ENCODE results near the gene TRA2B. TPM values are rescaled to one million over a fixed set of nuclear protein-coding genes. Genes with fewer than 3 reads are reported as not detected.

The TRA2B gene
- total RNA-seq, 2 experiments from 2014 or later: 549 to 585 TPM

DNA sequence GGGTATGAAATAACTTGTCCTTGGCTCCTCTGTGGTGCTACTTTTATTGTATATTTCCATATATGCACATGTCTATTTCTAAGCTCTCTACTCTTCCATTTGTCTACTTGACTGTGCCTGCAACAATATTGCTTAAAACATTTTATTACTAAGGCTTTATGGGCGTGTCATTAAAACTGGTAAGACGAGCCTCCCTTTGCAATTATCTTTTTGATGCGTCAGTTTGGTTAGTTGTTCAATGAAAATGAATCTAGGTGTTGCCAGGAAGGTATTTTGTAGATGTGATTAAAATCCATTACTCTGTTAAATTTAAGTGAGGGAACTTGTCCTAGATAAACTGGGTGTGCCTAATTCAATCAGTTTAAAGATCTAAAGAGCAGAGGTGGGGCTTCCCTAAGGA lies 12.9 kb upstream of the TRA2B start:
- intact Hi-C loops (cut with DNase I, micrococcal nuclease): no loop called here
- Mint-ChIP-seq H3K9me3 (no peaks in the 10 kb centered on the region), H3K27me3 (peaks cover 7% of the 10 kb centered on the region), H3K4me1 (ENCODE audit: low read depth) (no peaks in the 10 kb centered on the region), H3K4me3 (no peak overlapping the region), H3K36me3 (ENCODE audit: low read depth) (no peaks in the 10 kb centered on the region), H3K27ac (no peak overlapping the region)
- DNase-seq (no peak), ATAC-seq (ENCODE audit: poor library complexity) (no peak)
- H3K27me3 ChIP-seq (ENCODE audit: control insufficient read depth in 1 of 2, insufficient read depth in 2 of 2, low read length in 2 of 2): no peaks in the 10 kb centered on the region
- H3K27ac ChIP-seq (ENCODE audit: low read depth in 1 of 2, low read length in 2 of 2): no peak overlapping the region
- H3K4me1 ChIP-seq (ENCODE audit: insufficient read depth, low read length): no peaks in the 10 kb centered on the region
- ChIA-PET CTCF (no interaction called here), POLR2A (no interaction called here)
- TF ChIP-seq, protein P1, sequence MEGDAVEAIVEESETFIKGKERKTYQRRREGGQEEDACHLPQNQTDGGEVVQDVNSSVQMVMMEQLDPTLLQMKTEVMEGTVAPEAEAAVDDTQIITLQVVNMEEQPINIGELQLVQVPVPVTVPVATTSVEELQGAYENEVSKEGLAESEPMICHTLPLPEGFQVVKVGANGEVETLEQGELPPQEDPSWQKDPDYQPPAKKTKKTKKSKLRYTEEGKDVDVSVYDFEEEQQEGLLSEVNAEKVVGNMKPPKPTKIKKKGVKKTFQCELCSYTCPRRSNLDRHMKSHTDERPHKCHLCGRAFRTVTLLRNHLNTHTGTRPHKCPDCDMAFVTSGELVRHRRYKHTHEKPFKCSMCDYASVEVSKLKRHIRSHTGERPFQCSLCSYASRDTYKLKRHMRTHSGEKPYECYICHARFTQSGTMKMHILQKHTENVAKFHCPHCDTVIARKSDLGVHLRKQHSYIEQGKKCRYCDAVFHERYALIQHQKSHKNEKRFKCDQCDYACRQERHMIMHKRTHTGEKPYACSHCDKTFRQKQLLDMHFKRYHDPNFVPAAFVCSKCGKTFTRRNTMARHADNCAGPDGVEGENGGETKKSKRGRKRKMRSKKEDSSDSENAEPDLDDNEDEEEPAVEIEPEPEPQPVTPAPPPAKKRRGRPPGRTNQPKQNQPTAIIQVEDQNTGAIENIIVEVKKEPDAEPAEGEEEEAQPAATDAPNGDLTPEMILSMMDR (IDR thresholded peaks at IDR 0.05): no peak
- no peaks in the 10 kb centered on the region for H3K9me3 ChIP-seq (ENCODE audit: control insufficient read depth in 1 of 2, insufficient read depth in 1 of 2, low read length in 2 of 2)
- no peak overlapping the region for H3K4me3 ChIP-seq (ENCODE audit: low read length)
- H3K36me3 ChIP-seq (ENCODE audit: insufficient read depth, low read length): no peaks in the 10 kb centered on the region

- Mint-ChIP-seq H3K36me3 (ENCODE audit: low read depth) (no peaks in the 10 kb centered on the region), H3K9me3 (no peaks in the 10 kb centered on the region), H3K4me3 (no peak overlapping the region), H3K27ac (no peak overlapping the region), H3K27me3 (no peaks in the 10 kb centered on the region), H3K4me1 (ENCODE audit: low read depth) (no peaks in the 10 kb centered on the region)
- H3K4me3 ChIP-seq (ENCODE audit: low read length): no peak overlapping the region
- intact Hi-C loops (cut with DNase I, micrococcal nuclease): loop anchor here in 1 of 2 experiments (10.0 kb wide), 1 partner anchor 665 kb away; no protein-coding TSS in a partner anchor
- DNase-seq (no peak), ATAC-seq (ENCODE audit: poor library complexity) (no peak)
- H3K36me3 ChIP-seq (ENCODE audit: insufficient read depth, low read length): no peaks in the 10 kb centered on the region
- no peaks in the 10 kb centered on the region for H3K27me3 ChIP-seq (ENCODE audit: control insufficient read depth in 1 of 2, insufficient read depth in 2 of 2, low read length in 2 of 2)
- TF ChIP-seq, protein P1 (IDR thresholded peaks at IDR 0.05): no peak
- CTCF ChIA-PET: no interaction called here
- no peaks in the 10 kb centered on the region for H3K9me3 ChIP-seq (ENCODE audit: control insufficient read depth in 1 of 2, insufficient read depth in 1 of 2, low read length in 2 of 2)
- POLR2A ChIA-PET: no interaction called here
- no peak overlapping the region for H3K27ac ChIP-seq (ENCODE audit: low read depth in 1 of 2, low read length in 2 of 2)
- no peaks in the 10 kb centered on the region for H3K4me1 ChIP-seq (ENCODE audit: insufficient read depth, low read length)
These were observed 11.7 kb upstream of the TRA2B start for GRCh38 chr3:185949515-185949914.

DNA sequence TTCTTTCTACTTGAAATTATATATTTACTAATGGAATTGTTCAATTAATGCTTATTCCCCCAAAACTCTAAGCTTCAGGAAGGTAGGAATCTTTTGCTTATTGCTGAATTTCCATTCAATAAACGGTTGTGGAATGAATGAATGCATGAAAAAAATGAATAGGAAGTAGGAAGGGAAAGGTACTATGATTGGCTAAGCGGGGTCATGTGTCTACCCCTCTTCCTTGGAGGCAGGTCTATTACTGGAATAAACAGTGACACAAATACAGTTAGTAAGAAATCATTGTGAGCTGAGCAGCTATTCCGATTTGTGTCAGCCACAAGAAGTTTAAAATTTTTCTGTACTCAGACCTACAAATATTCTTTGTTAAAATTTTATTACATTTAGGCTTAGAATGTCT lies 10.5 kb upstream of the TRA2B start:
- Mint-ChIP-seq H3K4me3 (no peak overlapping the region), H3K9me3 (no peaks in the 10 kb centered on the region), H3K4me1 (ENCODE audit: low read depth) (peaks cover 4% of the 10 kb centered on the region), H3K27me3 (no peaks in the 10 kb centered on the region), H3K36me3 (ENCODE audit: low read depth) (no peaks in the 10 kb centered on the region), H3K27ac (no peak overlapping the region)
- Histone ChIP-seq H3K9me3 (ENCODE audit: control insufficient read depth in 1 of 2, insufficient read depth in 1 of 2, low read length in 2 of 2) (no peaks in the 10 kb centered on the region), H3K4me3 (ENCODE audit: low read length) (no peak overlapping the region), H3K27me3 (ENCODE audit: control insufficient read depth in 1 of 2, insufficient read depth in 2 of 2, low read length in 2 of 2) (no peaks in the 10 kb centered on the region), H3K27ac (ENCODE audit: low read depth in 1 of 2, low read length in 2 of 2) (no peak overlapping the region), H3K4me1 (ENCODE audit: insufficient read depth, low read length) (peaks cover 5% of the 10 kb centered on the region), H3K36me3 (ENCODE audit: insufficient read depth, low read length) (no peaks in the 10 kb centered on the region)
- intact Hi-C loops (cut with DNase I, micrococcal nuclease): loop anchor here in 1 of 2 experiments (10.0 kb wide), 1 partner anchor 663 kb away; no protein-coding TSS in a partner anchor
- TF ChIP-seq, protein P1 (IDR thresholded peaks at IDR 0.05): no peak
- CTCF ChIA-PET: no interaction called here
- POLR2A ChIA-PET: no interaction called here
- ATAC-seq (ENCODE audit: poor library complexity): no peak
- DNase-seq: no peak
